Measurements from ENCODE around the gene DPF3. TPM values are rescaled to one million over a fixed set of nuclear protein-coding genes. Genes with fewer than 3 reads are reported as not detected.

Gene DPF3
- total and polyA plus RNA-seq, 9 of the 15 experiments (the other 6 are each of a cell fraction or from before 2014, with no cell fraction given) = 0.21 to 4.9 (median 1.2) TPM

DNA sequence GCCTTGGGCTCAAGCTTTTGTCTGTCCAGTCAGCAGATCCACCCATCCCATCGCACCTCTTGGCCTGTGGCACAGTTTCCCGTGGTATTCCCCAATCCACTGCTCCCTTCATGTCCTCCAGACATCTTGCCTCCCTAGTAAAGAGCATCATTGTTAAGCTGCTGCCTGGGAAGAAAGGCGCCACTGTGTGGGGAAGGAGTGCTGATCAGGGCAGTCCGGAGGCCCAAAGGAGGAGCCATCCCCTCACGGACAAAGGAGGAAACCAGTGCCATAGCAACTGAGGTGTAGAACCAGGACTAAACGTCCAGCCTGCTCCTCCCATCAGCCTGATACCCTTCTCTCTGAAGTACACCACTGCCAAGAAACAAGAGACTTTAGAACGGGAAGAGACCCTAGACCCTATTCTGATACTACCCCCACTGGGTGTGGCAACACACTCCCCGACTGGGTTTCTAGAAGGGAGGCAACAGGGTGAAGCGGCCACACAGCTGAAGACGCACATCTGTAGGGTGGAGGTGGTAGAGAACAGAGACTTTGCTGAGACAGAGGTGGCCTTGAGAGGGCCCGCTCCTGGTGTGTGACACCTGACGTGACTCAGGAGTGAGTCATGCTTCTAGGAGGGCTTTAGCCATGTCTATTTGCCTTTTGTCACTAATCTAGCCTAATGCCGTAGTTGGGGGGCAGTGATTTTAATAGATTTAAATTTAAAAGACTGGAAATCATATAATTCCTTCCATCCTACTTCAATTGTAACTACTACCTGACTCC lies 185.0 kb downstream of the DPF3 start (continued):
- TF ChIP-seq, protein P1, sequence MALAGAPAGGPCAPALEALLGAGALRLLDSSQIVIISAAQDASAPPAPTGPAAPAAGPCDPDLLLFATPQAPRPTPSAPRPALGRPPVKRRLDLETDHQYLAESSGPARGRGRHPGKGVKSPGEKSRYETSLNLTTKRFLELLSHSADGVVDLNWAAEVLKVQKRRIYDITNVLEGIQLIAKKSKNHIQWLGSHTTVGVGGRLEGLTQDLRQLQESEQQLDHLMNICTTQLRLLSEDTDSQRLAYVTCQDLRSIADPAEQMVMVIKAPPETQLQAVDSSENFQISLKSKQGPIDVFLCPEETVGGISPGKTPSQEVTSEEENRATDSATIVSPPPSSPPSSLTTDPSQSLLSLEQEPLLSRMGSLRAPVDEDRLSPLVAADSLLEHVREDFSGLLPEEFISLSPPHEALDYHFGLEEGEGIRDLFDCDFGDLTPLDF (CRISPR knock-in tag; IDR thresholded peaks at IDR 0.05) = no peak
- TF ChIP-seq ZNF282 (CRISPR knock-in tag; IDR thresholded peaks at IDR 0.05) = no peak

DNA sequence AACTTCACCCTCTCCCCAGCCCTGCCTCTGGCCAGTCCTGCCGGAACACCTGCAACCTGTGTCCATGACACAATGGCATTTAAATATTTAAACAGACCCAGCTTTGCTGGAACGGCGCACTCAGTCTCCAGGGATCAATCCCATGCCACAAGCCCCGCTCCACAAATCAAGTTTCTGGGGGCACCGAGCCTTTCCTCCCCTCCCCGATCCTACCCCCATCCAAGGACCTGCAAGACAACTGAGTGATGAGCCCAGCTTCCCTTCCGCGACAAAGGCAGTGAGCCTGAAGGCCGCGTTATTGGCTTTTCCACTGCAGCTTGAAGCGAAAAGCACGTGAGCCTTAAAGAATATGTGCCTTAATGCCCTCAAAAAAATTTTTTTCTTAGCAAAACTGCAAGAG lies 185.7 kb downstream of the DPF3 start:
- WGBS (ENCODE audit: insufficient coverage, low coverage, missing lambda C conversion rate) = 52% methylated on average over 8 of the region's 12 CpGs
- H3K9ac ChIP-seq (ENCODE audit: insufficient read depth in 1 of 2, low read depth in 2 of 2, low read length in 2 of 2) = no peak overlapping the region
- no peak for ATAC-seq
- H3K9me3 ChIP-seq (replicated peaks; ENCODE audit: control insufficient read depth, insufficient read depth, low read depth, low read length) = no peaks in the 10 kb centered on the region
- H3K79me2 ChIP-seq (ENCODE audit: control insufficient read depth, insufficient read depth, low read length) = no peaks in the 10 kb centered on the region
- no peak for DNase-seq (ENCODE audit: extremely low read depth in 1 of 4, low spot score in 3 of 4)
- H3K27me3 ChIP-seq (ENCODE audit: control insufficient read depth in 2 of 2, insufficient read depth in 2 of 2, low read length in 2 of 2) = no peaks in the 10 kb centered on the region
- no peak for FAIRE-seq
- H3K4me2 ChIP-seq (ENCODE audit: insufficient read depth, low read length) = no peak overlapping the region
- H3K27ac ChIP-seq (ENCODE audit: extremely low read depth, low read depth, low read length) = no peak overlapping the region
- intact Hi-C loops (cut with micrococcal nuclease) = no loop called here
- no peaks in the 10 kb centered on the region for H3K36me3 ChIP-seq (ENCODE audit: control insufficient read depth, insufficient read depth, low read length)
- H4K20me1 ChIP-seq (replicated peaks; ENCODE audit: control insufficient read depth, insufficient read depth, low read length) = no peaks in the 10 kb centered on the region
- no peaks in the 10 kb centered on the region for H3K9me1 ChIP-seq (ENCODE audit: control insufficient read depth, insufficient read depth, low read length)
- H2AFZ ChIP-seq (ENCODE audit: low read depth, low read length) = no peak overlapping the region
- no TSS peak for BruUV-seq (replicated peaks)
- H3K4me1 ChIP-seq (replicated peaks in 1 of 2; ENCODE audit: control insufficient read depth in 2 of 2, insufficient read depth in 2 of 2, low read length in 2 of 2) = no peaks in the 10 kb centered on the region; a peak in 1 of 5 replicates
- ChIA-PET POLR2A (no interaction called here), CTCF (ENCODE audit: low intra/inter-chr PET ratio) (no interaction called here)
- H3K4me3 ChIP-seq = no peak overlapping the region
- in situ Hi-C loops (cut with MboI) = no loop called here
- TF ChIP-seq SAP30 (IDR thresholded peaks at IDR 0.05; ENCODE audit: borderline replicate concordance, insufficient read depth, low read depth, low read length, poor library complexity, severe bottlenecking) (no peak), ZNF717 (CRISPR knock-in tag; IDR thresholded peaks at IDR 0.05) (no peak), PML (IDR thresholded peaks at IDR 0.05; ENCODE audit: low read length) (no peak), NRF1 (conservative IDR thresholded peaks at IDR 0.05 in 1 of 2, IDR thresholded peaks at IDR 0.05 in 1 of 2) (no peak), CBFA2T3 (IDR thresholded peaks at IDR 0.05) (no peak), ETV5 (CRISPR knock-in tag; IDR thresholded peaks at IDR 0.05; ENCODE audit: low read depth) (no peak), EP400 (IDR thresholded peaks at IDR 0.05) (no peak), ZNF165 (CRISPR knock-in tag; IDR thresholded peaks at IDR 0.05; ENCODE audit: borderline replicate concordance) (no peak), RNF219 (CRISPR knock-in tag; IDR thresholded peaks at IDR 0.05) (no peak)
- TF ChIP-seq, protein P2, sequence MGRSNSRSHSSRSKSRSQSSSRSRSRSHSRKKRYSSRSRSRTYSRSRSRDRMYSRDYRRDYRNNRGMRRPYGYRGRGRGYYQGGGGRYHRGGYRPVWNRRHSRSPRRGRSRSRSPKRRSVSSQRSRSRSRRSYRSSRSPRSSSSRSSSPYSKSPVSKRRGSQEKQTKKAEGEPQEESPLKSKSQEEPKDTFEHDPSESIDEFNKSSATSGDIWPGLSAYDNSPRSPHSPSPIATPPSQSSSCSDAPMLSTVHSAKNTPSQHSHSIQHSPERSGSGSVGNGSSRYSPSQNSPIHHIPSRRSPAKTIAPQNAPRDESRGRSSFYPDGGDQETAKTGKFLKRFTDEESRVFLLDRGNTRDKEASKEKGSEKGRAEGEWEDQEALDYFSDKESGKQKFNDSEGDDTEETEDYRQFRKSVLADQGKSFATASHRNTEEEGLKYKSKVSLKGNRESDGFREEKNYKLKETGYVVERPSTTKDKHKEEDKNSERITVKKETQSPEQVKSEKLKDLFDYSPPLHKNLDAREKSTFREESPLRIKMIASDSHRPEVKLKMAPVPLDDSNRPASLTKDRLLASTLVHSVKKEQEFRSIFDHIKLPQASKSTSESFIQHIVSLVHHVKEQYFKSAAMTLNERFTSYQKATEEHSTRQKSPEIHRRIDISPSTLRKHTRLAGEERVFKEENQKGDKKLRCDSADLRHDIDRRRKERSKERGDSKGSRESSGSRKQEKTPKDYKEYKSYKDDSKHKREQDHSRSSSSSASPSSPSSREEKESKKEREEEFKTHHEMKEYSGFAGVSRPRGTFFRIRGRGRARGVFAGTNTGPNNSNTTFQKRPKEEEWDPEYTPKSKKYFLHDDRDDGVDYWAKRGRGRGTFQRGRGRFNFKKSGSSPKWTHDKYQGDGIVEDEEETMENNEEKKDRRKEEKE (IDR thresholded peaks at IDR 0.05; ENCODE audit: borderline replicate concordance in 1 of 2, control insufficient read depth in 1 of 2, low read depth in 2 of 2, low read length in 1 of 2) = no peak
- TF ChIP-seq, protein P3, sequence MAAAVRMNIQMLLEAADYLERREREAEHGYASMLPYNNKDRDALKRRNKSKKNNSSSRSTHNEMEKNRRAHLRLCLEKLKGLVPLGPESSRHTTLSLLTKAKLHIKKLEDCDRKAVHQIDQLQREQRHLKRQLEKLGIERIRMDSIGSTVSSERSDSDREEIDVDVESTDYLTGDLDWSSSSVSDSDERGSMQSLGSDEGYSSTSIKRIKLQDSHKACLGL (CRISPR knock-in tag; IDR thresholded peaks at IDR 0.05; ENCODE audit: borderline replicate concordance, poor library complexity, severe bottlenecking) = no peak

Data from K562 (cell line).